Measurements from ENCODE around the gene ATR.
"Not testable (repeated sequence)": the region's sequence is repeated elsewhere in the genome, so short reads cannot be mapped to it uniquely, and the experiment has no call there.

Gene ATR

GRCh38 chr3:142614059-142614626, 35.6 kb upstream of the ATR start:
- H3K9ac ChIP-seq (ENCODE audit: insufficient read length), result no peak overlapping the region
- no peaks in the 10 kb centered on the region for H3K36me3 ChIP-seq (ENCODE audit: insufficient read depth, low read length)
- H3K4me3 ChIP-seq, result no peak overlapping the region
- TF ChIP-seq EZH2 (IDR thresholded peaks at IDR 0.05) (no peak), POLR2AphosphoS5 (IDR thresholded peaks at IDR 0.05; ENCODE audit: borderline replicate concordance, low read depth, low read length) (no peak), FOXP2 (optimal IDR thresholded peaks at IDR 0.05; ENCODE audit: control extremely low read depth, extremely low read length, insufficient read depth) (no peak)
- DNase-seq (ENCODE audit: low read depth, low spot score), result no peak
- H3K9me3 ChIP-seq (ENCODE audit: low read depth, low read length), result no peaks in the 10 kb centered on the region
- H3K27ac ChIP-seq, result no peak overlapping the region

GRCh38 chr3:142613491-142613890, 35.0 kb upstream of the ATR start:
- TF ChIP-seq FOXP2 (optimal IDR thresholded peaks at IDR 0.05; ENCODE audit: control extremely low read depth, extremely low read length, insufficient read depth), result no peak
- no peak for DNase-seq (ENCODE audit: low read depth, low spot score)
- Histone ChIP-seq H3K27ac (no peak overlapping the region), H3K36me3 (ENCODE audit: insufficient read depth, low read length) (no peaks in the 10 kb centered on the region), H3K9ac (ENCODE audit: insufficient read length) (no peak overlapping the region), H3K4me3 (no peak overlapping the region), H3K9me3 (ENCODE audit: low read depth, low read length) (no peaks in the 10 kb centered on the region)

- Histone ChIP-seq H3K9me3 (ENCODE audit: low read depth, low read length) (no peaks in the 10 kb centered on the region), H3K9ac (ENCODE audit: insufficient read length) (no peak overlapping the region), H3K4me3 (no peak overlapping the region), H3K27ac (no peak overlapping the region), H3K36me3 (ENCODE audit: insufficient read depth, low read length) (no peaks in the 10 kb centered on the region)
- no peak for TF ChIP-seq EZH2 (IDR thresholded peaks at IDR 0.05)
- no peak for TF ChIP-seq FOXP2 (optimal IDR thresholded peaks at IDR 0.05; ENCODE audit: control extremely low read depth, extremely low read length, insufficient read depth)
- TF ChIP-seq POLR2AphosphoS5 (IDR thresholded peaks at IDR 0.05; ENCODE audit: borderline replicate concordance, low read depth, low read length), result no peak
- no peak for DNase-seq (ENCODE audit: low read depth, low spot score)
Measured at GRCh38 chr3:142611206-142611605, 32.7 kb upstream of the ATR start.

- Histone ChIP-seq H3K27ac (0 out of 2 replicates have a peak overlapping the region, but pooled peaks have one; percentile 45), H3K36me3 (ENCODE audit: insufficient read depth, low read length) (no peaks in the 10 kb centered on the region), H3K4me3 (no peak overlapping the region), H3K9ac (ENCODE audit: insufficient read length) (no peak overlapping the region), H3K9me3 (ENCODE audit: low read depth, low read length) (no peaks in the 10 kb centered on the region)
- no peak for TF ChIP-seq EZH2 (IDR thresholded peaks at IDR 0.05)
- no peak for TF ChIP-seq POLR2AphosphoS5 (IDR thresholded peaks at IDR 0.05; ENCODE audit: borderline replicate concordance, low read depth, low read length)
- no peak for TF ChIP-seq FOXP2 (optimal IDR thresholded peaks at IDR 0.05; ENCODE audit: control extremely low read depth, extremely low read length, insufficient read depth)
- no peak for DNase-seq (ENCODE audit: low read depth, low spot score)
Measured at GRCh38 chr3:142609136-142609535, 30.6 kb upstream of the ATR start.

- peak overlapping the region; percentile 45; the same call in 1 of the 2 replicates for H3K27ac ChIP-seq
- no peak overlapping the region for H3K9ac ChIP-seq (ENCODE audit: insufficient read length)
- H3K36me3 ChIP-seq (ENCODE audit: insufficient read depth, low read length), result no peaks in the 10 kb centered on the region
- H3K4me3 ChIP-seq, result no peak overlapping the region
- TF ChIP-seq EZH2 (IDR thresholded peaks at IDR 0.05) (no peak), POLR2AphosphoS5 (IDR thresholded peaks at IDR 0.05; ENCODE audit: borderline replicate concordance, low read depth, low read length) (no peak), FOXP2 (optimal IDR thresholded peaks at IDR 0.05; ENCODE audit: control extremely low read depth, extremely low read length, insufficient read depth) (no peak)
- DNase-seq (ENCODE audit: low read depth, low spot score), result no peak
- no peaks in the 10 kb centered on the region for H3K9me3 ChIP-seq (ENCODE audit: low read depth, low read length)
Measured at GRCh38 chr3:142608631-142609030, 30.1 kb upstream of the ATR start.

GRCh38 chr3:142604940-142605339, 26.4 kb upstream of the ATR start:
- no peak overlapping the region for H3K9ac ChIP-seq (ENCODE audit: insufficient read length)
- H3K9me3 ChIP-seq (ENCODE audit: low read depth, low read length), result no peaks in the 10 kb centered on the region
- no peak for DNase-seq (ENCODE audit: low read depth, low spot score)
- H3K36me3 ChIP-seq (ENCODE audit: insufficient read depth, low read length), result no peaks in the 10 kb centered on the region
- no peak overlapping the region for H3K4me3 ChIP-seq
- no peak for TF ChIP-seq FOXP2 (optimal IDR thresholded peaks at IDR 0.05; ENCODE audit: control extremely low read depth, extremely low read length, insufficient read depth)
- TF ChIP-seq EZH2 (IDR thresholded peaks at IDR 0.05), result no peak
- TF ChIP-seq POLR2AphosphoS5 (IDR thresholded peaks at IDR 0.05; ENCODE audit: borderline replicate concordance, low read depth, low read length), result no peak
- no peak overlapping the region for H3K27ac ChIP-seq

GRCh38 chr3:142603386-142603705, 24.8 kb upstream of the ATR start:
- not testable (repeated sequence) for H3K9me3 ChIP-seq (ENCODE audit: low read depth, low read length); H3K27ac ChIP-seq; H3K36me3 ChIP-seq (ENCODE audit: insufficient read depth, low read length); H3K9ac ChIP-seq (ENCODE audit: insufficient read length); H3K4me3 ChIP-seq; DNase-seq (ENCODE audit: low read depth, low spot score)

GRCh38 chr3:142602619-142603385, 24.3 kb upstream of the ATR start:
- H3K9me3 ChIP-seq (ENCODE audit: low read depth, low read length), result no peaks in the 10 kb centered on the region

GRCh38 chr3:142601713-142602112, 23.2 kb upstream of the ATR start:
- H3K4me3 ChIP-seq, result no peak overlapping the region
- DNase-seq (ENCODE audit: low read depth, low spot score), result no peak
- H3K27ac ChIP-seq, result no peak overlapping the region
- H3K9me3 ChIP-seq (ENCODE audit: low read depth, low read length), result no peaks in the 10 kb centered on the region
- H3K9ac ChIP-seq (ENCODE audit: insufficient read length), result no peak overlapping the region
- H3K36me3 ChIP-seq (ENCODE audit: insufficient read depth, low read length), result no peaks in the 10 kb centered on the region
- TF ChIP-seq EZH2 (IDR thresholded peaks at IDR 0.05) (no peak), POLR2AphosphoS5 (IDR thresholded peaks at IDR 0.05; ENCODE audit: borderline replicate concordance, low read depth, low read length) (no peak), FOXP2 (optimal IDR thresholded peaks at IDR 0.05; ENCODE audit: control extremely low read depth, extremely low read length, insufficient read depth) (no peak)

More at GRCh38 chr3:142602619-142603385, 24.3 kb upstream of the ATR start:
- no peak overlapping the region for H3K4me3 ChIP-seq
- no peak for TF ChIP-seq EZH2 (IDR thresholded peaks at IDR 0.05)
- no peak for TF ChIP-seq FOXP2 (optimal IDR thresholded peaks at IDR 0.05; ENCODE audit: control extremely low read depth, extremely low read length, insufficient read depth)
- no peak for TF ChIP-seq POLR2AphosphoS5 (IDR thresholded peaks at IDR 0.05; ENCODE audit: borderline replicate concordance, low read depth, low read length)
- DNase-seq (ENCODE audit: low read depth, low spot score), result no peak
- no peak overlapping the region for H3K27ac ChIP-seq
- no peak overlapping the region for H3K9ac ChIP-seq (ENCODE audit: insufficient read length)
- H3K36me3 ChIP-seq (ENCODE audit: insufficient read depth, low read length), result no peaks in the 10 kb centered on the region

All from SK-N-MC (cell line).